ENCODE measurements around the gene GLIS1.

DNA sequence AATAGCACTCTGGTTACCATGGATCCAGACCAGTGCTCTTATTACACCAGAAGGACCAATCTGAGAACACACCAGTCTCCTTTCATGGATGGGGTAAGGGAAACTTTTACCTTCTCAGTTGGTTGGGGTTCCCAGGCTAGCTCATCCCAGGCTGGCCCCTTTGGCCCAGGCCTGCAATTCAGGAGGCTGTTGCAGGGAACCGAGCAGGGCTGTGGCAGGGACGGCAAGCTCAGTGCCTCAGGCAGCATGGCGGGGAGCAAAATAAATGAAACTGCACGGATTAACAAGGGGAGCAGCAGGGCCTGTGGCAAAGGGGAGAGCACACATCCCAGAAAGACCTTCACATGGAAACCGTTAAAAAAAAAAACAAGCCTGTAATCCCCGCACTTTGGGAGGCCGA, 222.8 kb downstream of the GLIS1 start:
- TF ChIP-seq POLR2A (IDR thresholded peaks at IDR 0.05; ENCODE audit: low read depth, low read length) (no peak), EZH2 (IDR thresholded peaks at IDR 0.05; ENCODE audit: borderline replicate concordance, low read depth, low read length, severe bottlenecking) (no peak), FOS (IDR thresholded peaks at IDR 0.05; ENCODE audit: borderline replicate concordance, insufficient read depth, low read length) (no peak), JUN (IDR thresholded peaks at IDR 0.05; ENCODE audit: borderline replicate concordance, insufficient read depth, insufficient read length, low read depth) (no peak), POLR2AphosphoS5 (IDR thresholded peaks at IDR 0.05; ENCODE audit: insufficient read depth, low read depth, low read length) (no peak), GATA2 (IDR thresholded peaks at IDR 0.05; ENCODE audit: insufficient read depth, insufficient read length, low read depth, low read length) (no peak), MYC (IDR thresholded peaks at IDR 0.05; ENCODE audit: low read depth, low read length) (no peak)
- TF ChIP-seq, protein P1, sequence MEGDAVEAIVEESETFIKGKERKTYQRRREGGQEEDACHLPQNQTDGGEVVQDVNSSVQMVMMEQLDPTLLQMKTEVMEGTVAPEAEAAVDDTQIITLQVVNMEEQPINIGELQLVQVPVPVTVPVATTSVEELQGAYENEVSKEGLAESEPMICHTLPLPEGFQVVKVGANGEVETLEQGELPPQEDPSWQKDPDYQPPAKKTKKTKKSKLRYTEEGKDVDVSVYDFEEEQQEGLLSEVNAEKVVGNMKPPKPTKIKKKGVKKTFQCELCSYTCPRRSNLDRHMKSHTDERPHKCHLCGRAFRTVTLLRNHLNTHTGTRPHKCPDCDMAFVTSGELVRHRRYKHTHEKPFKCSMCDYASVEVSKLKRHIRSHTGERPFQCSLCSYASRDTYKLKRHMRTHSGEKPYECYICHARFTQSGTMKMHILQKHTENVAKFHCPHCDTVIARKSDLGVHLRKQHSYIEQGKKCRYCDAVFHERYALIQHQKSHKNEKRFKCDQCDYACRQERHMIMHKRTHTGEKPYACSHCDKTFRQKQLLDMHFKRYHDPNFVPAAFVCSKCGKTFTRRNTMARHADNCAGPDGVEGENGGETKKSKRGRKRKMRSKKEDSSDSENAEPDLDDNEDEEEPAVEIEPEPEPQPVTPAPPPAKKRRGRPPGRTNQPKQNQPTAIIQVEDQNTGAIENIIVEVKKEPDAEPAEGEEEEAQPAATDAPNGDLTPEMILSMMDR (IDR thresholded peaks at IDR 0.05; ENCODE audit: extremely low read depth in 1 of 2, insufficient read depth in 1 of 2, low read depth in 1 of 2, low read length in 2 of 2), result no peak
- TF ChIP-seq, protein P2, sequence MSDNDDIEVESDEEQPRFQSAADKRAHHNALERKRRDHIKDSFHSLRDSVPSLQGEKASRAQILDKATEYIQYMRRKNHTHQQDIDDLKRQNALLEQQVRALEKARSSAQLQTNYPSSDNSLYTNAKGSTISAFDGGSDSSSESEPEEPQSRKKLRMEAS (IDR thresholded peaks at IDR 0.05; ENCODE audit: insufficient read depth, insufficient read length), result no peak
